ENCODE data around the gene STXBP4. TPM values are rescaled to one million over a fixed set of nuclear protein-coding genes. Genes with fewer than 3 reads are reported as not detected.

STXBP4 gene
- total and polyA plus RNA-seq, 8 donors = 0.68 to 65.3 (median 6.0) TPM

GRCh38 chr17:55098765-55099164 is 130.2 kb downstream of the STXBP4 start:
- intact Hi-C loops (cut with DNase I; ENCODE audit: low total_unique reads) = no loop called here
- H3K27me3 ChIP-seq = no peaks in the 10 kb centered on the region
- no peak overlapping the region for H3K27ac ChIP-seq
- H3K4me1 ChIP-seq = no peaks in the 10 kb centered on the region
- WGBS, 5 donors = 88 to 98% (median 95%) methylated on average over 1 of the region's 1 CpG
- no peaks in the 10 kb centered on the region for H3K9me3 ChIP-seq
- TF ChIP-seq POLR2A (IDR thresholded peaks at IDR 0.05) = no peak
- TF ChIP-seq POLR2AphosphoS5 (IDR thresholded peaks at IDR 0.05) = no peak
- no peak for TF ChIP-seq EP300 (IDR thresholded peaks at IDR 0.05)
- no peak for TF ChIP-seq CTCF (IDR thresholded peaks at IDR 0.05)
- no peak for DNase-seq
- peaks cover 0 to 16% (median 7%) of the 10 kb centered on the region in 4 donors for H3K36me3 ChIP-seq
- H3K4me3 ChIP-seq = no peak overlapping the region

- DNase-seq = no peak
- intact Hi-C loops (cut with DNase I; ENCODE audit: low total_unique reads) = no loop called here
Measured at GRCh38 chr17:55110521-55110920, 142.0 kb downstream of the STXBP4 start.

GRCh38 chr17:55114283-55114682 is 145.7 kb downstream of the STXBP4 start:
- DNase-seq = no peak

More at GRCh38 chr17:55110521-55110920, 142.0 kb downstream of the STXBP4 start:
- Histone ChIP-seq H3K4me3 (no peak overlapping the region), H3K36me3 (peaks cover 0 to 11% (median 0%) of the 10 kb centered on the region in 4 donors), H3K27me3 (no peaks in the 10 kb centered on the region), H3K9me3 (peaks cover 0 to 1% (median 0%) of the 10 kb centered on the region in 4 donors), H3K27ac (no peak overlapping the region), H3K4me1 (no peaks in the 10 kb centered on the region)
- WGBS, 5 donors = 30 to 61% (median 50%) methylated on average over 2 of the region's 2 CpGs
- TF ChIP-seq EP300 (IDR thresholded peaks at IDR 0.05) = no peak
- TF ChIP-seq POLR2A (IDR thresholded peaks at IDR 0.05) = no peak
- no peak for TF ChIP-seq CTCF (IDR thresholded peaks at IDR 0.05)
- no peak for TF ChIP-seq POLR2AphosphoS5 (IDR thresholded peaks at IDR 0.05)

GRCh38 chr17:55116440-55116914 is 147.9 kb downstream of the STXBP4 start:
- H3K4me3 ChIP-seq = no peak overlapping the region
- no peak overlapping the region for H3K27ac ChIP-seq
- H3K27me3 ChIP-seq = no peaks in the 10 kb centered on the region
- 2 to 13% (median 9%) methylated on average over 2 of the region's 2 CpGs for WGBS, 5 donors
- intact Hi-C loops (cut with DNase I; ENCODE audit: low total_unique reads) = no loop called here
- H3K4me1 ChIP-seq = peaks cover 0 to 7% (median 0%) of the 10 kb centered on the region in 4 donors
- TF ChIP-seq POLR2A (IDR thresholded peaks at IDR 0.05) (no peak), CTCF (IDR thresholded peaks at IDR 0.05) (no peak)
- H3K9me3 ChIP-seq = no peaks in the 10 kb centered on the region
- DNase-seq = no peak
- H3K36me3 ChIP-seq = no peaks in the 10 kb centered on the region

More at GRCh38 chr17:55114283-55114682, 145.7 kb downstream of the STXBP4 start:
- Histone ChIP-seq H3K9me3 (no peaks in the 10 kb centered on the region), H3K36me3 (no peaks in the 10 kb centered on the region), H3K4me1 (peaks cover 0 to 7% (median 0%) of the 10 kb centered on the region in 4 donors), H3K27me3 (no peaks in the 10 kb centered on the region), H3K27ac (no peak overlapping the region), H3K4me3 (no peak overlapping the region)
- TF ChIP-seq EP300 (IDR thresholded peaks at IDR 0.05) = no peak
- TF ChIP-seq POLR2A (IDR thresholded peaks at IDR 0.05) = no peak
- TF ChIP-seq CTCF (IDR thresholded peaks at IDR 0.05) = no peak
- TF ChIP-seq POLR2AphosphoS5 (IDR thresholded peaks at IDR 0.05) = no peak
- intact Hi-C loops (cut with DNase I; ENCODE audit: low total_unique reads) = no loop called here
